MM.1S (cell line): ENCODE results near the gene GRAMD1B.

Experiments
- CTCF ChIP-seq: fragments of 300-600 bp; sonication (generic); IDR thresholded peaks from 2 replicates; pipeline ENCODE4 v1.5.1; 2016; ENCODE audit warnings: antibody characterized with exemption, low read length, mixed read lengths
- EZH2 ChIP-seq: fragments of 300-600 bp; sonication (generic); optimal IDR thresholded peaks from 2 replicates; pipeline ENCODE3; 2017; ENCODE audit warnings: low read depth, mild to moderate bottlenecking, antibody characterized with exemption, low read length, mixed read lengths

DNA sequence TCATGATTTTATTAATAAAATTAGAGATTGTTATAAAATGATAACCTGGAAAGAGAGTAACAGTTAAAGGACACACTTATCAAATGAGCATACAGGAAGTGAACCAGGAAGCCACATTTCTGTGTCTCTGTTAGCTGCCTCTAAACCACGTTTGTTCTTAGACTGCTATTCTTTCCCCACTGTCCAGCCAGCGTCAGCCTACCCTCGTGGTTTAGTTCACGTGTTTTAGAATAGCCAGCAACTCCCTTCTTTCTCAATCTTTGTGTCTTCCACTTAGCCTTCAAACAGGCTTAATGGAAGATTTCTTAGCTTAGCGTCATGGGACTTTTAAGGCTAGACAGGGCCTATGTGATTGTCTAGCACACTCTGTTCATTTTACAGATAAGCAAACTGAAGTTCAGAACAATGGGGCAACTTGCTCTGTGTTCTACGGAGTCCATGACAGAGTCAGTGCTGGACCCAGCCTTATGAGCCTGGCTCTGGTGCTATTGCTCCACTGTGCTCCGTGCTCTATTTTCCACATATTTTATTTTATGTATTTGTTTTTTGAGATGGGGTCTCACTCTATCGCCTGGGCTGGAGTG lies 27.2 kb downstream of the GRAMD1B start:
- TF ChIP-seq CTCF (no peak), EZH2 (no peak)
